GM18499 (cell line): ENCODE results near the gene AQP12A.
"Not testable (repeated sequence)": the region's sequence is repeated elsewhere in the genome, so short reads cannot be mapped to it uniquely, and the experiment has no call there.

Experiments used
- ATAC-seq: cut with Tn5 transposase; IDR thresholded peaks from one replicate; pipeline ENCODE4 v1.9.1; 2021; ENCODE audit warnings: moderate number of reproducible peaks; ENCODE audit not compliant: insufficient read depth, unreplicated experiment

AQP12A gene

DNA sequence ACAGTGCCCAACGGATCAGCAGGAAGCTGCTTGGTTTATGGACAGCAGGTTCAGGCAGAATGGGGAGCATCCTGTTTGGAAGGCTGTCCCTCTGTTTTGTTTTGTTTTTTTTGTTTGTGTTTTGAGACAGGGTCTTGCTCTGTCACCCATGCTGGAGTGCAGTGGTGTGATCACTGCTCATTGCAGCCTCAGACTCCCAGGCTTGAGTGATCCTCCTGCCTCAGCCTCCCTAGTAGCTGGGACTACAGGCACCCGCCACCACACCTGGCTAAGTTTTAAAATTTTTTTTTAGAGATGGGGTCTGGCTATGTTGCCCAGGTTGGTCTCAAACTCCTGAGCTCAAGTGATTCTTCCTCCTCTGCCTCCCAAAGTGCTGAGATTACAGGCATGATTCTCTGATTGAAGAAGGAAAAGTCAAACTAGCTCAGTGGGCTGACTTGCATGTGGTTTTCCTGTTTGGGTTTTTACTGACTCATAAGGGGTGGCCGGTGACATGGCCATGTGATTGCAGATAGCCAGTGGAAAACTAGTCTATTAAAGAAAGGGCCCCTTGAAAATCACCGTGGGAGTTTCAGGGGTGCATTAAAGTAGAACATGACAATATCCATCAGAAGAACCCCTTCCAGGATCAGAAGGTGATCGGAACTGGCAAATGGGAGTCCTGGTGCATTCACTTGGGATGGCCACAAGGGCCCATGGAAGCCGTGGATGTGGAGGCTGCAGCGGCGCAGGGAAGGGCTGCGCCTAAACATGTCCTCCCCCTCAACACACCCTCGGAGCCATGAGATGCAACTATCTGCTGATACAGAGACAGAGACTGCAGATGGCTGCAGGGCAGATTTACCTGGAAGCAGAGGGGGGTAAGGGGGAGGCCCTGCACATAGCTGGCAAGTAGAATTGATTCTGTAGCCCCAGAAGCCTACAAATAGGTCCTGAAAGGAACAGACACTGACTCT is 35.5 kb upstream of the AQP12A start:
- peak; percentile 55 for ATAC-seq

DNA sequence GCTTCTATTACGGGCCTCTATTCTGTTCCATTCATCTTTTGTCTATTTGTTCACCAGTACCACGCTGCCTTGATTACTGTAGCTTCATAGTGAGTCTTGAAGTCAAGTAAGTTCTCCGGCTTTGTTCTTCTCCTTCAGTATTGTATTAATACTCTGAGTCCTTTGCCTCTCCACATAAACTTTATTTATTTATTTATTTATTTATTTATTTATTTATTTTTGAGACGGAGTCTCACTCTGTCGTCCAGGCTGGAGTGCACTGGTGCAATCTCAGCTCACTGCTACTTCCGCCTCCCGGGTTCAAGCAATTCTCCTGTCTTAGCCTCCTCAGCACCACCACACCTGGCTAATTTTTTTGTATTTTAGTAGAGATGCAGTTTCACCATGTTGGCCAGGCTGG is 31.8 kb upstream of the AQP12A start:
- ATAC-seq = not testable (repeated sequence)

DNA sequence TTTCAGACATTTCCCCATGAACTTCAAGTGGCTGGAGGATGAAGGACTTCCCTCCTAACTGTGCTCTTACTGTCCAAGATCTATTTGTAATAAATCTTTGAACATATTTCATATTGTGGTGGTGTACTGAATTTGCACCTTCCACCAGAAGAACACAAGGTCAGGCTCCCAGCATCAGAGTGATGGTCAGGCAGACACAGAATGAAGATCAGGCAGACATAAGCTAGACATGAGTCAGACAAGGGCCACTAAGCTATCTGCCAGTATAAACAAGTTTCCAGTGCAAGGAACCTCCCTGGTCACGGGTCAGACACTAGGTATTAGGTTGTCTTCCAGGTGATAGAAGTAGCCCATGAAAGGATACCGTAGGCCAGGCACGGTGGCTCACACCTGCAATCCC is 29.0 kb upstream of the AQP12A start:
- no peak for ATAC-seq

- ATAC-seq = no peak
These were observed 28.0 kb upstream of the AQP12A start for GRCh38 chr2:240663546-240664190.

DNA sequence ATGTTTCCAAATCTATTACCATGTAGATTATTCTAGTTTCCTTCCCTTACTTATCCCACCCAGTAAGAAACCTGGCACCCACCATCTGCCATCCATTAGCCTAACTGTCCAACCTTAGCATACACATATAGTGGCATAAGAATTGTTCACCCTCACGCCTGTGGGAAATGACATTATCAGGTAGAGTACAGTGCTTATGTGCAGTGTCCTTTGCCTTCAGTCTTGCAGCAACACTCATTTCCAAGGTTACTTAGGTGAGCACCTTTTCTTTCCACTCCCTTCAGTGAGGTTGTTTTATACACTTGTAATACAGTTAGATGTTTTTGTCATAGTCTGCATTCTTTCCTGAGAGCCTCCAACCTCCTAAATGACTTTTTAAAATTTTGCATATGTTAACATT is 27.0 kb upstream of the AQP12A start:
- no peak for ATAC-seq

- ATAC-seq = no peak
These were observed 21.3 kb upstream of the AQP12A start for GRCh38 chr2:240670402-240670801.

DNA sequence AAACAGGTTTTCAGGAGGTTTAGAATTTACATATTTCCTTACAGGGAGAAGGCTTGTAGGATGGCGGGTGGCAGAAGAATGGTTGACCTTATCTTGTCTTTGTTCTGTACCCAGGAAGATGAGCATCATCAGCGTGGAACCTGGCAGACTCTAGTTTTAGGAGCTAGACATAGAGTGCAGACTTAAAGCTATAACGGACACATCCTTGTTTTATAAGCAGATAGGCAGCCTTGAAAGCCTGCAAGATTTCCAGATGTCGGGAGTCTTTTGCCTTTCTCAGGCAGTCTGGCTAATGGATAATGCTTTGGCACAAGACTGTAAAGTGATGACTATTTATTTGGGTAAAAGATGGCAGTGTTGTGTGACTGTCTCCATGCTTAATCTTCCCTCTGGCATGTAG is 20.7 kb upstream of the AQP12A start:
- ATAC-seq = no peak

DNA sequence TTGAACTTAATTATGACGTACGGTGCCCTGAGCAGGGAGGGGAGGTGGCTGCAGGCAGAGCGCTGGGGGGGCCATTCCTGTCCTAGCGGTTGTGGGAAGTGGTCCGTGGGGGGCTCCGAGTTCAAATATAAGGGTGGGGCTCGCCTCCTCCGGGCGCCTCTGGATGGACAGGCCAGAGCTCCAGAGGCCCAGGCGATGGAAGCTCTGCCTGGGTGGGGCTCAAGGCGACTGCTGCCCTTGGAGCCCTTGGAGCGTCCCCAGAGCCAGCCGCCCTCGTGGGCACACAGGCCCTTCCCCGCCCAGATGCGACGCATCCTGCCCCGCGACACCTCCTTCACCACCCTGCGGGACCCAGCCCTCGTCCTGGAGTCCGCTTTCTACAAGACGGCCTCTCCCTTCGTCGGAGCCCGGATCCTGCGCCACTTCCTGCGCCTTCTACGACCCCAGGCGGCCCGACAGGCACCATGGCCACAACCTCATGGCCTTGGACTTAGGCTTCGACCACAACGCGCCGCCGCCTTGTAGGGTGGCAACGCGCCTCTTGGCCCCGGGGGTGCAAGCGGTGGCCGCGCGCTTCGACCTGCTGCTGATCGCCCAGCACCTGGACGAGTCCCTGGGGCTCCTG is 19.5 kb upstream of the AQP12A start:
- no peak for ATAC-seq

- no peak for ATAC-seq
These were observed 18.9 kb upstream of the AQP12A start for GRCh38 chr2:240672701-240673190.

DNA sequence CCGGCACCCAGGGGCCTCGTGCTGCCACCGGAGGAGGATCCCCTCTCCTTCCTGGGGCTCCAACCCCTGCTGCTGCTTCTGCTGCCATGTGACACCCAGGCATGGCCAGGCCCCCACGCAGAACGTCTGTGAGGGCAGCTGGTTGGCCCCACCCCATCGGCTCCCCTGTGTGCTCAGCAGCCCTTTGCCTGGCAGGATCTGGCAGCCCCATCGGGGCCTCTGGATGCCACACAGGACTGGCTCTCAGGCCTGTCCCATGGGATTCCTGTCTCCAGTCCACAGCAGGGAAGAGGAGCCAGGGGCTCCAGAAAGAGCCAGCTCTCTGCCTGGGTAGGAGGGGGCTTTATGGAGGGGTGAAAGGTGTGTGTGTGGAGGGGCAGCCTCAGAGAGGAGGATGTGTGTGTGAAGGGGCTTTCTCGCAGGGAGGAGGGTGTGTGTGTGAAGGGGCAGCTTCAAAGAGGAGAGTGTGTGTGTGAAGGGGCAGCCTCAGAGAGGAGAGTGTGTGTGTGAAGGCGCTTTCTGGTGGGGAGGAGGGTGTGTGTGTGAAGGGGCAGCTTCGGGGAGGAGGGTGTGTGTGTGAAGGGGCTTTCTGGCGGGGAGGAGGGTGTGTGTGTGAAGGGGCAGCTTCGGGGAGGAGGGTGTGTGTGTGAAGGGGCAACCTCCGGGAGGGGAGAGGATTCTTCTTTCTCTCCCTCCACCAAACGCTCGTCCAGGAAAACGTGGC is 17.0 kb upstream of the AQP12A start:
- not testable (repeated sequence) for ATAC-seq

GRCh38 chr2:240675345-240675744 is 16.3 kb upstream of the AQP12A start:
- not testable (repeated sequence) for ATAC-seq

- not testable (repeated sequence) for ATAC-seq
These were observed 13.6 kb upstream of the AQP12A start for GRCh38 chr2:240678043-240678442.

GRCh38 chr2:240678909-240679308 is 12.8 kb upstream of the AQP12A start:
- not testable (repeated sequence) for ATAC-seq

DNA sequence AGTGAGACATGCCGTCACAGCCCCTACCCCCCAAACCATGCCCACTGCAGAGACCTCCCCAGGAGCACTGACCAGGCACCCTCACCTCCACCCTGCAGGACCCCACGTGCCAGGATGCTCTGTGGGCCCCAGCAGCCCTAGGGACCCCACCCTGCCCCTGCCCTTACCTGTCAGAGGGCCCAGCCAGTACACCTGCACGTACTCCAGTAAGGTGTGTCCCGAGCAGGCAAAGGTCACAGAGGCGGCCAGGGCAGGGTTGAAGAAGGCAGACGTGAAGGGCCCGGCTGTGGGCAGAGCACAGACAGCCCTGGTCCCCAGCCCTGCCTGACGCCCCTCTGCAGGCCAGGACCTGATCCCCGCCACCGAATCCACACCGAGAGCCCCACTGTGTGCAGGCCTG is 11.5 kb upstream of the AQP12A start:
- not testable (repeated sequence) for ATAC-seq

DNA sequence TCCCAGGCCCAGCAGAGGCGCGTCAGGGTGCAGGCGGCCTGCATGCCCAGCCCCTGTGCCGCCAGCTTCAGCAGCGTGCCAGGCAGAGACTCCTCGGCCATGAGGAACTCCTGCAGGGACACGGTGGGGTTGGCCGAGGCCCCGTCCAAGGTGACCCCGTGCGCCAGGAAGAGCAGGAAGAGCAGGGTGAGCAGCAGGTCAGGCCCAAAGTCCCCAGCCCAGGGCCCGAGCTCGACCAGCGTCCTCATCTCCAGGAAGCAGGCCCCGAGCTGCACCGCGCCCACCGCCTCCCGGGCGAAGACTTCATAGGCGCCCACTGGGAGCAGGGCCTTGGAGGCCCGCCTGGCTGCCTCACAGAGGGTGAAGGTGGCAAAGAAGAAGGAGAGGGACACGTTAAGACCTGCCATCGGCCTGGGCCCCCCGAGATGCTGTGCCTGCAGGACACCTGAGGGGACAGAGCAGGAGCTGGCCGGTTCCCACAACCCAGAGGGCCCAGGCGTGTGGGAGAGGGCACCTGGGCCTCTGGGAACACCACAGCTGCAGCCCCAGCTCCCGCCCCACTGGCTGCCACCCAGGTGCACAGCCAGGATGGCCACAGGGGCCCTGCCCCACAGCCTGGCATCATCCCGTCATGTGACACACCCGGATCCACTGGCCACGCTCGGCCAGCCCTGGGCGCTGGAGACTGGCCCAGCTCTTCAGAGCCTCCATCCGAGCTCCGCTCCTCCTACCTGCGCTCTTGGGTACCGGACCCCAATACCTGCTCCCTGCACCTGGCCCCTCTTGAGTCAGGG is 9.0 kb upstream of the AQP12A start, which contains the start of gene AQP12B:
Gene AQP12B (minus strand): TSS at position 455 of the 794 bp plus-strand sequence. CDS start 48 bp downstream, at position 407.
- ATAC-seq = not testable (repeated sequence)

DNA sequence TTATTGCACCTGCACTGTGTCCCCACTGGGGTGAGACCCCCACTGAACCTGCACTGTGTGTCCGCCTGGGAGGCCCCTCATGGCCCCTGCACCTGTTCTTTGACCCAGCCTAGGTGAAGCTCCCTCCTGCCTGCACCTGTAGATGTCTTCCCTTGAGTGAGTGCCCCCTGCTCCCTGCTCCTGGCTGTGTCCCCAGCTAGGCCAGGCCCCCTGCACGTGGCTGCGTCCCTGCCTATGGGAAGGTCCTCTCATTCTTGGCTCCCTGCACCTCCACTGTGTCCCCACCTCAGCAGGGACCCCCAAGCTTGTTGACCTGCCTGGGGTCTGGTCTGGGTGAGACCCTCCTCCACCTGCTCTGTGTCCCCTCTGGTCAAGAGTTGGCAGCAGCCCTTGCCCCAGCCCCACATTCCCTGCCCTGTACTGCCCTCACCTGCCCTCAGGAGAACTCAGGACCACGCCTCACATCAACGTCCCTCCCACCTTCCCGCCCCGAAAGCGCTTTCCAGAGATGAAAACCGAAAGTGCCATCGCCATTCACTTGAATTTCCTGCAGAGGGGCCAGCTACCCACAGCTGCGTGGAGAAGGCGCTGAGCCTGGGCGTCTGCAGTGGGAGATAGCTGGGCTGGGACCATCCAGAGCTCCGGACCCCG is 8.2 kb upstream of the AQP12A start:
- not testable (repeated sequence) for ATAC-seq

DNA sequence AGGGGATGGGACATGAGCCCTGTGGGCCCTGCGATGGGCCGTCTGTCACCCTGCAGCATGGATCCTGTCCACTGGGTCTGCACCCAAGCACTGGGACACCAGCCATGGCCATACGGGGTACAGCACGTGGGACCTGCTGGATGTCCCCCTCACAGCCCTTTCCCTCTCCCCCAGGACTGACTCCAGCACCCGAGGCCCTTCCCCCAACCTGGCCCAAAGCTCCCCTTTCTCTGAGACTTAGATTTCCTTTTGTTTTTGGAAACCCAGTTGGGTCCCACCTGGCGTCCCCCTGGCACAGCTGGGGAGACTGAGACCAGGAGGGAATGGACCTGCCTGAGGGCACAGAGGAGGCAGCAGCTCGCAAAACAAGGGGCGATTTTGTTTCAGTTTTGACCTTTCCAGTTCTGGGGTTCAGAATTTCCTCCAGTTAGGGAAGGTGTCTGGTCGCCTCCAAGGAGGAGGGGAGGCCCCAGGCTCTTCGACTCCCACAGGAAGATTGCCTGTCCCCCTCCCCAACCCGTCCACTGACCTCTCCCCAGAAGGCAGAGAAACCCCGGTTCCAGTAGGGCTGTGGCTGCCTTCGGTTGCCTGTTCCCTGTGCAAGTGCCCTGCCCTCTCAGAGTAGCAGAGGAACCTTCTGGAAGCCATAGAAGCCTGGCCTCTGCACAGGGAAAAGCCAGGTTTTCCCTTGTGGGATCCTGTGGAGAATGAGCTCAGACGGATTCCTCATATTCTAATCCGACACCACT is 7.5 kb upstream of the AQP12A start:
- ATAC-seq = not testable (repeated sequence)

DNA sequence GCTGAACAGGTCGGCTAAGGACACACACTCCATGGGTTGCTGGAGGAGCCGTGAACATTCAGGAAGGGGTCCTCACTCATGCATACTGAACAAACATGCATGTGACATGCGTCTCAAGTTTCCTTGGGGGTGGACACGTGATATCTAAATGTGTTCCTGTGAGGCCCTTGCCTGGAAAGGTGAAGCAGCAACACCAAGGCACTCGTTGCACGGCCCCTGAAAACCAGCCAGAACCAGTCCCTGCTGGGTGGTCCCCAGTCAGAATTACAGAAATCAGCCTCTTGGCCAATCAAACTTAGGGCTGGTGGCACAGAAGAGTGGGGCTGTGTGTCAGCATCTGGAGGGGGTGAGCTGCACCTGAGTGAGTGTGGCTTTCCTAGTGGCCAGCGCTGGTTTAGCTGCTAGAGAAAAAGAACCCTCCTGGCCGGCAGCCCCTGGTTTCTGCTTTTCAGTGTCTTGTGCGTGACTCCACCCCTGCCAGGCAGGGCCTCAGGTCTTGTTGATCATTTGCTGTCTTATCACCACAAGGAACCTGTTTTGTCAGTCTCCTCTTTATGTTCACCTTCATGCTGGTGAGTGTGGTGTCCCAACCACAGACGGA is 5.8 kb upstream of the AQP12A start:
- no peak for ATAC-seq
